Measurements from ENCODE around the gene BACE1-AS. TPM values are rescaled to one million over a fixed set of nuclear protein-coding genes. Genes with fewer than 3 reads are reported as not detected.
"Not testable (repeated sequence)": the region's sequence is repeated elsewhere in the genome, so short reads cannot be mapped to it uniquely, and the experiment has no call there.

Gene BACE1-AS
- total and polyA plus RNA-seq, 2 donors (not counting 1 experiment from before 2014, with no cell fraction given), result 4.2 to 4.5 TPM

DNA sequence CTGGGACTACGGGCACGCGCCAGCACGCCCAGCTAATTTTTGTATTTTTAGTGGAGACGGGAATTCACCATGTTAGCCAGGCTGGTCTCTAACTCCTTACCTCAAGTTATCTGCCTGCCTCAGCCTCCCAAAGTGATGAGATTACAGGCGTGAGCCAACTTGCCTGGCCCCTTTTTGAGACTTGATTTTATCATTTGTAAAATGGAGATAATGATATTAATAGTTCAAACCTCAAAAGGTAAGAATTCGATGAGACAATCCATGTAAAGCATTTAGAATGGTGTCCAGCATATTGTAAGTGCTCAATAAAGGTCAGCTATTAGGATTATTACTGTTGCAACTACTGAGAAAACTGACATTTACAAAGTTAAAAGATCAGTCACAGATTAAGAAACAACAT is 27.6 kb downstream of the BACE1-AS start:
- Histone ChIP-seq H2AFZ (ENCODE audit: low read length) (no peak overlapping the region), H3K4me2 (ENCODE audit: extremely low read depth, insufficient read depth, low read length) (no peak overlapping the region), H3K27me3 (ENCODE audit: control insufficient read depth, insufficient read depth, low read length) (no peaks in the 10 kb centered on the region), H3K9me3 (ENCODE audit: control insufficient read depth, insufficient read depth, low read depth, low read length) (no peaks in the 10 kb centered on the region), H3K36me3 (ENCODE audit: control insufficient read depth, insufficient read depth, low read length) (no peaks in the 10 kb centered on the region), H4K20me1 (ENCODE audit: control insufficient read depth, extremely low read depth, insufficient read depth, low read length) (no peaks in the 10 kb centered on the region), H3K4me3 (replicated peaks in 1 of 4; ENCODE audit: control extremely low read depth in 1 of 4, insufficient read depth in 1 of 4, low read depth in 3 of 4, low read length in 4 of 4) (no peak overlapping the region), H3K4me1 (ENCODE audit: control insufficient read depth, extremely low read depth, insufficient read depth, low read length) (peaks cover 8% of the 10 kb centered on the region), H3K9ac (ENCODE audit: insufficient read depth, low read length) (no peak overlapping the region), H3K27ac (ENCODE audit: insufficient read depth, low read length) (no peak overlapping the region), H3K79me2 (ENCODE audit: control insufficient read depth, insufficient read depth, low read length) (peaks cover 15% of the 10 kb centered on the region)
- no peak for DNase-seq (ENCODE audit: low read depth in 2 of 2)
- TF ChIP-seq, protein P1, sequence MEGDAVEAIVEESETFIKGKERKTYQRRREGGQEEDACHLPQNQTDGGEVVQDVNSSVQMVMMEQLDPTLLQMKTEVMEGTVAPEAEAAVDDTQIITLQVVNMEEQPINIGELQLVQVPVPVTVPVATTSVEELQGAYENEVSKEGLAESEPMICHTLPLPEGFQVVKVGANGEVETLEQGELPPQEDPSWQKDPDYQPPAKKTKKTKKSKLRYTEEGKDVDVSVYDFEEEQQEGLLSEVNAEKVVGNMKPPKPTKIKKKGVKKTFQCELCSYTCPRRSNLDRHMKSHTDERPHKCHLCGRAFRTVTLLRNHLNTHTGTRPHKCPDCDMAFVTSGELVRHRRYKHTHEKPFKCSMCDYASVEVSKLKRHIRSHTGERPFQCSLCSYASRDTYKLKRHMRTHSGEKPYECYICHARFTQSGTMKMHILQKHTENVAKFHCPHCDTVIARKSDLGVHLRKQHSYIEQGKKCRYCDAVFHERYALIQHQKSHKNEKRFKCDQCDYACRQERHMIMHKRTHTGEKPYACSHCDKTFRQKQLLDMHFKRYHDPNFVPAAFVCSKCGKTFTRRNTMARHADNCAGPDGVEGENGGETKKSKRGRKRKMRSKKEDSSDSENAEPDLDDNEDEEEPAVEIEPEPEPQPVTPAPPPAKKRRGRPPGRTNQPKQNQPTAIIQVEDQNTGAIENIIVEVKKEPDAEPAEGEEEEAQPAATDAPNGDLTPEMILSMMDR (conservative IDR thresholded peaks at IDR 0.05 in 1 of 2, IDR thresholded peaks at IDR 0.05 in 1 of 2; ENCODE audit: low read depth in 1 of 2, low read length in 2 of 2), result no peak
- TF ChIP-seq EZH2 (IDR thresholded peaks at IDR 0.05; ENCODE audit: low read length, missing control alignments), result no peak

DNA sequence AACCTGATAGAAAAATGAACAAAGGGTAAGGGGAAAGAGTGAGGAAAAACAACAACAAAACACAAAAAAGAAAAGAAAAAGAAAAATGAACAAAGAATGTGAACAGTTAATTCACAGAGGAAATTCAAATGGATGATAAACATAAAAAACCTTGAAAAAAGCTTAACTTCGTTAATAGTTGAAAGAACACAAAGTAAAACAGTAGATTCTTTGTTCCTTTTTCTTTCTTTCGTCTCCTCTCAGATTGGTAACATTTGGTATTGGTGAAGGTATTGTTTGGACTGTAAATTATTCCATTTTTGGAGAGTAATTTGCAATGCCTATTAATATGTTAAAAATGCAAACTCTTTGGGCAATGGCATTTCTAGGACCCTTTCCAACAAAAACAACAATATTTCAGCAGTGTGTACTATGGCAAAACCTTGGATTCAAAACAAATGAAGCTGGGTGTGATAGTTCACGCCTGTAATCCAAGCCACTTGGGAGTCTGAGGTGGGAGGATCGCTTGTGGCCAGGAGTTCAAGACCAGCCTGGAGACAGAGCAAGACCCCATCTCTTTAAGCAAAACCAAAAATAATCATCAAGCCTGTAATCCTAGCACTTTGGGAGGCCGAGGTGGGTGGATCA is 28.2 kb downstream of the BACE1-AS start:
- no peaks in the 10 kb centered on the region for H3K9me3 ChIP-seq (ENCODE audit: control insufficient read depth, insufficient read depth, low read depth, low read length)
- peaks cover 7% of the 10 kb centered on the region for H3K4me1 ChIP-seq (ENCODE audit: control insufficient read depth, extremely low read depth, insufficient read depth, low read length)
- no peak overlapping the region for H3K9ac ChIP-seq (ENCODE audit: insufficient read depth, low read length)
- no peak overlapping the region for H2AFZ ChIP-seq (ENCODE audit: low read length)
- peak; percentile 53 to 80 for DNase-seq (ENCODE audit: low read depth in 2 of 2)
- no peak overlapping the region for H3K4me3 ChIP-seq (replicated peaks in 1 of 4; ENCODE audit: control extremely low read depth in 1 of 4, insufficient read depth in 1 of 4, low read depth in 3 of 4, low read length in 4 of 4)
- TF ChIP-seq EZH2 (IDR thresholded peaks at IDR 0.05; ENCODE audit: low read length, missing control alignments), result no peak
- TF ChIP-seq, protein P1 (conservative IDR thresholded peaks at IDR 0.05 in 1 of 2, IDR thresholded peaks at IDR 0.05 in 1 of 2; ENCODE audit: low read depth in 1 of 2, low read length in 2 of 2), result no peak
- no peaks in the 10 kb centered on the region for H3K36me3 ChIP-seq (ENCODE audit: control insufficient read depth, insufficient read depth, low read length)
- peaks cover 10% of the 10 kb centered on the region for H3K79me2 ChIP-seq (ENCODE audit: control insufficient read depth, insufficient read depth, low read length)
- no peak overlapping the region for H3K27ac ChIP-seq (ENCODE audit: insufficient read depth, low read length)
- H4K20me1 ChIP-seq (ENCODE audit: control insufficient read depth, extremely low read depth, insufficient read depth, low read length), result no peaks in the 10 kb centered on the region
- H3K27me3 ChIP-seq (ENCODE audit: control insufficient read depth, insufficient read depth, low read length), result no peaks in the 10 kb centered on the region
- H3K4me2 ChIP-seq (ENCODE audit: extremely low read depth, insufficient read depth, low read length), result no peak overlapping the region

DNA sequence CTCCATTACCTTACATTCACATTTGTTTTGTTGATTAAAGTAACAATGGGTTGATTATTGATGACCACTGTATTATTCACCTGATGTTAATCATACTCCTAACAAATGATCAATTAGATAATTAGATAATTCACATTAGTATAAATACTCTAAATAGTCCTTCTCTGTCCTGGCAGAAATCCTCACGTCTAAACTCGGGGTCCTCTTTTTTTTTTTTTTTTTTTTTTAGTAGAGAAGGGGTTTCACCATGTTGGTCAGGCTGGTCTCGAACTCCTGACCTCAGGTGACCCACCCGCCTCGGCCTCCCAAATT is 36.1 kb downstream of the BACE1-AS start:
- not testable (repeated sequence) for H3K4me1 ChIP-seq (ENCODE audit: control insufficient read depth, extremely low read depth, insufficient read depth, low read length); H2AFZ ChIP-seq (ENCODE audit: low read length); H3K79me2 ChIP-seq (ENCODE audit: control insufficient read depth, insufficient read depth, low read length); H3K27me3 ChIP-seq (ENCODE audit: control insufficient read depth, insufficient read depth, low read length); H3K4me2 ChIP-seq (ENCODE audit: extremely low read depth, insufficient read depth, low read length); H3K9me3 ChIP-seq (ENCODE audit: control insufficient read depth, insufficient read depth, low read depth, low read length); H4K20me1 ChIP-seq (ENCODE audit: control insufficient read depth, extremely low read depth, insufficient read depth, low read length); H3K36me3 ChIP-seq (ENCODE audit: control insufficient read depth, insufficient read depth, low read length); DNase-seq (ENCODE audit: low read depth in 2 of 2)
- Histone ChIP-seq H3K27ac (ENCODE audit: insufficient read depth, low read length) (peak overlapping the region; percentile 94), H3K9ac (ENCODE audit: insufficient read depth, low read length) (peak overlapping the region; percentile 97), H3K4me3 (replicated peaks in 1 of 4; ENCODE audit: control extremely low read depth in 1 of 4, insufficient read depth in 1 of 4, low read depth in 3 of 4, low read length in 4 of 4) (peak overlapping the region; percentile 14 to 90 (median 76))
